Measurements from ENCODE around the gene PRR22.
"Not testable (repeated sequence)": the region's sequence is repeated elsewhere in the genome, so short reads cannot be mapped to it uniquely, and the experiment has no call there.

PRR22 gene

DNA sequence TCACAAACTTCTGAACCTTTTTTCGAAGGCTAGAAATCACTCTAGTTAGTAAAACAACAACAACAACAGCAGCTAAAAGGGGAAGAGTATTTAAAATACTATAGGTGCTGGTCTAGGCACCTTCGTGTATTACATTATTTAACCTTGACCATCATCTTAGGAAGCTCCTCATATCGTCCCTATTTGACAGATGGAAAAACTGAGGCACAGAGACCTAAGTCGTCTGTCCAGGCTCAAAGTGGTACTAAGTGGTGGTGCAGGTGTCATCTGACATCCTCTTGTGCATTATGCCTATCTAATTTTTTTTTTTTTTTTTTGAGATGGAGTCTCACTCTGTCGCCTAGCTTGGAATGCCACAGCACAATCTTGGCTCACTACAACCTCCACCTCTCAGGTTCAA is 35.0 kb downstream of the PRR22 start:
- DNase-seq = no peak

DNA sequence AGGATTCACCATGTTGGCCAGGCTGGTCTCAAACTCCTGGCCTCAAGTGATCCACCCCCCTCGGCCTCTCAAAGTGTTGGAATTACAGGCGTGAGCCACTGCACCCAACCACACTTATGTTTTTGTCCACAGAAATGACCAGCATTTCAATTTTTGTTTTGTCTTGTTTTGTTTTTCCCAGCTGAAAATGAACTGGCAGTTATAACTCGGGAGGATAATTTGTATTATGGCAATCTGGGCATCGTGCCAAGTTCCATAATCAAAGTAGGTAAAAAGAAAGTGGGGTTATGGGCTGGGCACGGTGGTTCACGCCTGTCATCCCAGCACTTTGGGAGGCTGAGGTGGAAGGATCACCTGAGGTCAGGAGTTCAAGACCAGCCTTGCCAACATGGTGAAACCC is 35.6 kb downstream of the PRR22 start:
- not testable (repeated sequence) for DNase-seq

GRCh38 chr19:5744999-5745398 is 39.5 kb downstream of the PRR22 start:
- DNase-seq = not testable (repeated sequence)

DNA sequence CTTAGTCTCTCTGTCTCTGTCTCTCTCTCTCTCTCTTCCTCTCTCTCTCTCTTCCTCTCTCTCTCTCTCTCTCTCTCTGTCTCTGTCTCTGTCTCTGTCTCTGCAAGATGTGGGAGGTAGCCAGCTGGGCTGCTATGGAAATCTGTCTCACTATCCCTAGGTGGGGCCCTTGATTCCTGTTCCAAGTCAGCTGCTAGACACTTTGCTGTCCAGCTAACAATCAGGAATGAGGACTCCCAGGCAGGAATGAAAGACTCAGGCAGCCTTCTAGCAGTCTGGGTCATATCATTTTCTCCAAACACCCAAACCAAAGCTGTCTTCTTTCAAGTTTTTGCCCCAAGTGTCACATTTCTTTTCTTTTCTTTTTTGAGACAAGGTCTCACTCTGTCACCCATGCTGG is 40.9 kb downstream of the PRR22 start:
- no peak for DNase-seq

DNA sequence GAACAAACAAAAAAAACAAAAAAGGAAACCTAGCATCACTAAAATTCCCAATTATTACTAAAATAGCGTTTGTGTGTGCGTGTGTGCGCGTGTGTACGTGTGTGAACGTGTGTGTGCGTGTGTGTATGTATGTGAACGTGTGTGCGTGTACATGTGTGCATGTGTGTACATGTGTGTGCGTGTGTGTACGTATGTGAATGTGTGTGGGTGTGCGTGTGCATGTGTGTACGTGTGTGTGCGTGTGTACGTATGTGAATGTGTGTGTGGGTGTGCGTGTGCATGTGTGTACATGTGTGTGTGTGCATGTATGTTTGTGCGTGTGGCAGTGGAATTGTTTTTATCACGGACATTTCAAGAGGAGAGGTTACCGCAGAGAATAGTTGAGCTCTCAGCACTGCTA is 42.5 kb downstream of the PRR22 start:
- no peak for DNase-seq

DNA sequence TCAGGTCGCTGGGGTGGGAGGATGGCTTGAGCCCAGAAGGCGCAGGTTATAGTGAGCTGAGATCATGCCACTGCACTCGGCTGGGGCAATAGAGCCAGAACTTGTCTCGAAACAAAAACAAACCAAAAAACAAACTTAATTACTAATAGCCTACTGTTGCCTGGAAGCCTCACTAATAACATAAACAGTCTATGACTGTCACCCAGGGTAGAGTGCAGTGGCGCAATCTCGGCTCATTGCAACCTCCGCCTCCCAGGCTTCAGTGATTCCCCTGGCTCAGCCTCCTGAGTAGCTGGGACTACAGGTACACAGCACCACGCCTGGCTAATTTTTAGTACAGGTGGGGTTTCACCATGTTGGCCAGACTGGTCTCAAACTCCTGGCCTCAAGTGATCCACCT is 46.1 kb downstream of the PRR22 start:
- DNase-seq = no peak

DNA sequence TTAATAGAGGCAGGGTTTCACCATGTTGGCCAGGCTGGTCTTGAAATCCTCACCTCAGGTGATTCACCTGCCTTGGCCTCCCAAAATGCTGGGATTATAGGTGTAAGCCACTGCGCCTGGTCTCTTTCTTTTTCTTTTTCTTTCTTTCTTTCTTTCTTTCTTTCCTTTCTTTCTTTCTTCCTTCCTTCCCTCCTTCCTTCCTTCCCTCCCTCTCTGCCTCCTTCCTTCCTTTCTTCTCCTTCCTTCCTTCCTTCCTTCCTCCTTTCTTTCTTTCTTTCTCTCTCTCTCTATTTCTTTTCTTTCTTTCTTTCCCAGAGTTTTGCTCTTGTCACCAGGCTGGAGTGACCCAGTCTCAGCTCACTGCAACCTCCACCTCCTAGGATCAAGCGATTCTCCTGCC is 51.4 kb downstream of the PRR22 start:
- DNase-seq = not testable (repeated sequence)

Data from NCI-H187 treated with DMSO at 0.1 percent for 48 hours (cell line).